ENCODE data around the gene CANX.

GRCh38 chr5:179700401-179700918 is 1.7 kb downstream of the CANX start:
- TF ChIP-seq CTCF (IDR thresholded peaks at IDR 0.05 in 2 of 3, conservative IDR thresholded peaks at IDR 0.05 in 1 of 3; ENCODE audit: borderline replicate concordance in 1 of 3, insufficient read depth in 1 of 3, low read depth in 2 of 3, low read length in 2 of 3): no peak
- no peak for TF ChIP-seq MAX (IDR thresholded peaks at IDR 0.05)
- TF ChIP-seq EZH2phosphoT487 (IDR thresholded peaks at IDR 0.05; ENCODE audit: borderline replicate concordance): no peak

Measured in HCT116 (cell line).